ENCODE results near the gene CETP.
A peak's percentile ranks its signal among the peaks of the same experiment; 100 is the strongest.
"Not testable (repeated sequence)": the region's sequence is repeated elsewhere in the genome, so short reads cannot be mapped to it uniquely, and the experiment has no call there.

The CETP gene

DNA sequence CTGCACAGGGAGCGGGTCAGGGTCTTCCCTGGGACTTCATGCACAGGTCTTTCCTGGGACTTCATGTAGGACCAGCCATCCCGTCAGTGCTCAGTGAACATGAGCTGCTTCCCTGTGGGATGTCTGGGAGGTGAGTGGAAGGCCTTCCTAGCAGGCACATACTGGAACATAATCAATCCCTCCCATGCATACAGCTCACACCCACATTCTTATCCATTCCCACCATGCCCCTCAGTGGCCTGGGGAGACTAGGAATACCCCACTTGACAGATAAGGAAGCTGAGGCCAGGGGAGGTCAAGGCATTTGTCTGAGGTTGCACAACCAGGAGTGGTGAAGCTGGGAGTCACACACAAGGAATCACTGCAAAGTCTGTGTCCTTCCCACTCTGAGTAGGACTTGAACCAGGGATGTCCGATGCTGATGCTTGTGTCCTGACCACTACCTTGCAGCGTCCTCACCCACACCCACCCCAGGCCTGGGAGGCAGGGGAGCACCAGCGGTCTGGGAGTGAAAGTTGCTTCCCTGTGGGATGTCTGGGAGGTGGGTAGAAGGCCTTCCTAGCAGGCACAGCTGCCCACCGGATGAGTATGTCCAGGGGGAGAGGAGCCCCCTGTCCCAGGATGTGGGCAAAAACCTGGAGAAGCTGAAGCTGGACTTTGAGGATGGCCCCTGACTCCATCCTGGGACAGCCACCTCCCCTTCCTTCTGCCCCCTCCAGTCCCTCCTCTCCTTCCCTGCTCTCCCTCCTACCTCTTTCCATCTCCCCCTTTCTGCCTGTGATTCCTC lies 26.6 kb downstream of the CETP start:
- WGBS, 2 experiments = 88% methylated on average over 6 of the region's 6 CpGs
- H3K4me1 ChIP-seq (ENCODE audit: control insufficient read depth, insufficient read depth, low read length) = no peaks in the 10 kb centered on the region
- H3K9me3 ChIP-seq (ENCODE audit: control insufficient read depth, low read length) = no peaks in the 10 kb centered on the region
- H3K27me3 ChIP-seq (ENCODE audit: control insufficient read depth, insufficient read depth, low read length, poor library complexity, severe bottlenecking) = peaks cover 40% of the 10 kb centered on the region
- H3K27ac ChIP-seq (ENCODE audit: insufficient read depth, low read depth, low read length, poor library complexity, severe bottlenecking) = no peak overlapping the region
- H3K36me3 ChIP-seq (ENCODE audit: control insufficient read depth, insufficient read depth, low read length) = no peaks in the 10 kb centered on the region
- no peak overlapping the region for H3K4me3 ChIP-seq (ENCODE audit: insufficient read depth, low read depth, low read length)

DNA sequence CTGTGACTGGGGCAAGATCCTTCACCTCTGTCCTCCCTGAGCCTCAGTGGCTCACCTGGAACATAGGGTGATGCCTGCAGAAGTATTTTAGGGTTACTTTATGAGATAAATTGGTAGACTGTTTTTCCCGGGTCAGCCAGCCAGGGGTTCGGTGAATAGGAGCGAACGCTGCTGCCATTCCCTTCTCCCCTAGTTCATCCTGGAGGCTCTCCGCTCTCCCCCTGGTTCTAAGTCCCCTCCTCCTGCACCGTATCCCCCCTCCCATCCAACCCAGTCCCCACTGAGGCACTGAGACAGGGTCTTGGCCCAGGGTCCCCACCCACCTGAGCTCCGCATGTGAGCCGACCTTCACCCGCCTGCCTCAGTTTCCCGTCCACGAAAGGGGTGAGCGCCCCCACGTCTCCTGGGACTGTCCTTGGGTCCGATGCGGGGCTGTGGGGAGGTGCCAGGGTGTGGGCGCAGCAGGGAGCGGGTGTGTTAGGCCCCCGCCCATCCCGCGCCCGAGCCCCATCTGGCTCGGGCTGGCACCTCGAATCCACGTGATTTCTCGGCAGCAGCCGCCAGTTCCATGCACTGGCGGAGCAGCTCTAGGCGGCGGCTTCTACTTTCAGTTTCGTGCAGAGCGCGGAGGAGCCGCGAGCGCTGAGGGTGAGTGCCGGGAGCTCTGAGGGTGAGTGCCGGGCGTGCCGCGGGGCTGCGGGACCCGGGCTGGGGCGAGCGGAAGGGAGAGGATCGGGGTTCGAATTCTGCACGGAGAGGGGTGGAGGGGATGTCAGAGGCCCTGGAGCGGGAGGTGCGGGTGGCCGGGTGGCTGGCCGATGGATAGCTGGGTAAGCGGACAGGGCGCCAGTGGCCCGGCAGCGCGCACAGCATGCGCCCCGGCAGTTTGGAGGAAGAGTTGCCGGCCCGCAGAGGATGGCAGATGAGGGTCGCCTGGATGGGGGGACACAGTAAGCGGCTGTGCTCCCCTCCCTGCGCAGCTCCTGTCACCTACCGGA lies 27.5 kb downstream of the CETP start, which contains the start of gene NLRC5:
TSS of gene NLRC5 (plus strand) at position 610 of the 998 bp plus-strand sequence. CDS start 31,156 bp downstream, outside the sequence.
- H3K9me3 ChIP-seq (ENCODE audit: control insufficient read depth, low read length) = no peaks in the 10 kb centered on the region
- peaks cover 40% of the 10 kb centered on the region for H3K27me3 ChIP-seq (ENCODE audit: control insufficient read depth, insufficient read depth, low read length, poor library complexity, severe bottlenecking)
- H3K4me3 ChIP-seq (ENCODE audit: insufficient read depth, low read depth, low read length) = peak within 1 kb of the TSS; percentile 38
- H3K27ac ChIP-seq (ENCODE audit: insufficient read depth, low read depth, low read length, poor library complexity, severe bottlenecking) = no peak within 1 kb of the TSS
- WGBS, 2 experiments = 7 to 8% methylated on average over 64 of the region's 64 CpGs
- no peaks in the 10 kb centered on the region for H3K4me1 ChIP-seq (ENCODE audit: control insufficient read depth, insufficient read depth, low read length)
- no peaks in the 10 kb centered on the region for H3K36me3 ChIP-seq (ENCODE audit: control insufficient read depth, insufficient read depth, low read length)

DNA sequence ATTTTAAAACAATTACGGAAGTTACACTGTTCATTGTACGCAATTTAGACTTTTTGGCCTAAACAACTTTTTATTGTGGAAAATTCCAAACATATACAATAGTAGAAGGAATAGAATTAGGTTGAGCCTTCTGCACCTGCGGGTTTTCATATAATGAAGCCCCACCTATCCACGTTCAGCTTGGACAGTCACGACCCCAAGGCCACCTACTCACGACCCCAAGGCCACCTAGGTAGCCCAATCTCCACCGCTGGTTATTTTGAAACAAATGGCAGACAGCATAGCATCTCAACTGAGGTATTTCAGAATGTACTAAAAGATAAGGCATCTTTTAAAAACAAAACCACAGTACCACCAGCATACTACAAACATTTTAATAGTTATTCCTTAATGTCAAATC lies 28.2 kb downstream of the CETP start:
- no peaks in the 10 kb centered on the region for H3K36me3 ChIP-seq (ENCODE audit: control insufficient read depth, insufficient read depth, low read length)
- no peak overlapping the region for H3K27ac ChIP-seq (ENCODE audit: insufficient read depth, low read depth, low read length, poor library complexity, severe bottlenecking)
- H3K9me3 ChIP-seq (ENCODE audit: control insufficient read depth, low read length) = no peaks in the 10 kb centered on the region
- no peaks in the 10 kb centered on the region for H3K4me1 ChIP-seq (ENCODE audit: control insufficient read depth, insufficient read depth, low read length)
- peaks cover 40% of the 10 kb centered on the region for H3K27me3 ChIP-seq (ENCODE audit: control insufficient read depth, insufficient read depth, low read length, poor library complexity, severe bottlenecking)
- WGBS, 2 experiments = 58 to 72% methylated on average over 6 to 7 of the region's 7 CpGs
- H3K4me3 ChIP-seq (ENCODE audit: insufficient read depth, low read depth, low read length) = peak overlapping the region; percentile 38

DNA sequence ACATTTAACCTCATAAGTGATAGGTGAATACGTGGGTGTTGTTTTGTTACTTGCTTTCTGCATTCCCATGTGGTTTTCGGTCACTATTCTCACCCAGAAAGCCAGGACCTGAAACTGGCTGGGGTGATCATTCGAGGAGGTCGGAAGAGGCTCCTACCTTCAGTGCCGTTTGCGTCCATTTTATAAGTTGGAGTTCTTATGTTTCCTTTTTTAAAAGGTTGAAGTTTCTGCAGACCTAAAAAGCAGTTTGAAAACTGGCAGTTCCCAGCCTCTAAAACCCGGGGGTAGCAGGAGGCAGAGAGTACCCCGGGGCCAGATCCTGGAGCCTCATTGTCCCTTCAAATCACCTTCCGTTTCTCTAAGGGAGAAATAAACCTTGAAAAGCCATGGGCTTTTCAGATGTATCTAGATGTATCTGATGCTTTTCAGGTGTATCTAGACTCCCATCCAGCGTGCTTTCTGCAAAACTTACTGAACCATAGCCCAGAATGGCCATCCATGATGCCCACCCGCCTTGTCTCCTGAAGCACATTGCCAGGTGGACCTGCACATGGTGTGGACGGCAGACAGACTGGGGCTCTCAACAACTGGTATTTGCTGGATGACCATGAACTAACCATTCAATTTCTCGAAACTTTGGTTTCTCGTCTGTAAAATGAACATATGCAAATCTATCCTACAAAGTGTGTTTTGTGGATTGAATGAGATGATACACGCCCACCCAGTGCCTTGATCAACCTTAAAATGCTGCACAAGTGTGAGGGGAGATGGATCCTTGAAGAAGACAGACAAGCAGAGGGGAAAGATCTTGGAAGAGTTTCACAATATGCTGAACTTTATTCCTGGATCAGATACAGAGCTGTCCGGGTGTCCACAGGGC lies 28.9 kb downstream of the CETP start:
- H3K27me3 ChIP-seq (ENCODE audit: control insufficient read depth, insufficient read depth, low read length, poor library complexity, severe bottlenecking) = peaks cover 40% of the 10 kb centered on the region
- 92 to 93% methylated on average over 16 of the region's 16 CpGs for WGBS, 2 experiments
- H3K4me3 ChIP-seq (ENCODE audit: insufficient read depth, low read depth, low read length) = no peak overlapping the region

DNA sequence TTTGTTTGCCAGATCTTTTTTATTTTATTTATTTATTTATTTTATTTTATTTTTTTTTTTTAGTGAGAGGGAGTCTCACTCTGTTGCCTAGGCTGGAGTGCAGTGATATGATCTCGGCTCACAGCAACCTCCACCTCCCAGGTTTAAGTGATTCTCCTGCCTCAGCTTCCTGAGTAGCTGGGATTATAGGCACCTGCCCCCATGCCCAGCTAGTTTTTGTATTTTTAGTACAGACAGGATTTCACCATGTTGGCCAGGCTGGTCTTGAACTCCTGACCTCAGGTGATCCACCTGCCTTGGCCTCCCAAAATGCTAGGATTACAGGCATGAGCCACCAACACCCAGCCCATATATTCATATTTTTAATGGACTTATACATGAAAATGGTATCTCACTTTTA lies 30.7 kb downstream of the CETP start:
- H3K9me3 ChIP-seq (ENCODE audit: control insufficient read depth, low read length); H3K4me1 ChIP-seq (ENCODE audit: control insufficient read depth, insufficient read depth, low read length); H3K36me3 ChIP-seq (ENCODE audit: control insufficient read depth, insufficient read depth, low read length); H3K4me3 ChIP-seq (ENCODE audit: insufficient read depth, low read depth, low read length); H3K27ac ChIP-seq (ENCODE audit: insufficient read depth, low read depth, low read length, poor library complexity, severe bottlenecking): not testable (repeated sequence)
- WGBS, 2 experiments = 89 to 96% methylated on average over 1 of the region's 1 CpG
- peaks cover 40% of the 10 kb centered on the region for H3K27me3 ChIP-seq (ENCODE audit: control insufficient read depth, insufficient read depth, low read length, poor library complexity, severe bottlenecking)

More for the DNA sequence above, 28.9 kb downstream of the CETP start:
- H3K36me3 ChIP-seq (ENCODE audit: control insufficient read depth, insufficient read depth, low read length) = no peaks in the 10 kb centered on the region
- H3K4me1 ChIP-seq (ENCODE audit: control insufficient read depth, insufficient read depth, low read length) = no peaks in the 10 kb centered on the region
- no peak overlapping the region for H3K27ac ChIP-seq (ENCODE audit: insufficient read depth, low read depth, low read length, poor library complexity, severe bottlenecking)
- no peaks in the 10 kb centered on the region for H3K9me3 ChIP-seq (ENCODE audit: control insufficient read depth, low read length)

DNA sequence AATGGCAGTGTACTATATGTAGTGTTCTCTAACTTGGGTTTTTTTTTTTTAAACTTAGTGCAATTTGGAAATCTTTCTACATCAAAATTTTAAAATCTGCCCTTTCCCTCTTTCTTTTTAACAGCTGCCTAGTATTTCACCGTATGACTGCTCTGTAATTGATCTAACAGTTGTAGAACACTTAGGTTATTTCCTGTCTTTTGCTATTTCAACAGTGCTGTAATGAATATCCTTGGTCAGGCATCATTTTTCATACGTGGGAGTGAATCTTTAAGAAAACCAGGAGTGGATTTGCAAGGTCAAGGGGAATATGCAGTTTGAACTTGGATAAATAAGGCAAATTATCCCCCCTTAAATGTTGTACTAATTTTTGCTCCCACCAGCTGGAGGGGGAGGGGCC lies 31.5 kb downstream of the CETP start:
- H3K4me1 ChIP-seq (ENCODE audit: control insufficient read depth, insufficient read depth, low read length) = no peaks in the 10 kb centered on the region
- no peak overlapping the region for H3K4me3 ChIP-seq (ENCODE audit: insufficient read depth, low read depth, low read length)
- peaks cover 32% of the 10 kb centered on the region for H3K27me3 ChIP-seq (ENCODE audit: control insufficient read depth, insufficient read depth, low read length, poor library complexity, severe bottlenecking)
- no peaks in the 10 kb centered on the region for H3K36me3 ChIP-seq (ENCODE audit: control insufficient read depth, insufficient read depth, low read length)
- H3K27ac ChIP-seq (ENCODE audit: insufficient read depth, low read depth, low read length, poor library complexity, severe bottlenecking) = no peak overlapping the region
- no peaks in the 10 kb centered on the region for H3K9me3 ChIP-seq (ENCODE audit: control insufficient read depth, low read length)
- 70 to 79% methylated on average over 2 of the region's 2 CpGs for WGBS, 2 experiments

DNA sequence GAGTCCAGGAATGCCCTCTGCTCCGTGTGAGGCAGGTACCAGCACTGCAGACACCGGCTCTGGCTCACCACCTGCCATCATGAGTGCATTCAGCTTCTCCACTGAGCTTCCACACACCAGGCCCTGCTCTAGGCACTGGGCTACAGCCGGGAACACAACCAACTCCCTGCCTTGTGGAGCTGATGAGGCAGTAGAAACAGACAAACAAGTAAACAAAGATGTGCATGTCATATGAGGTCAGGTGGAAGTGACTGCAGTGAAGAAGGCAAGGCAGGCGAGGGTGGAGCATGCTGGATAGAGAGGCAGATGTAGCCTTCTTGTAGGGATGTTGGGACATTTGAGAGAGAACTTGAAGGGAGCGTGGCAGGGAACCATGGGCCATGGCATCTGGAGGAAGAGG lies 32.6 kb downstream of the CETP start:
- Histone ChIP-seq H3K27me3 (ENCODE audit: control insufficient read depth, insufficient read depth, low read length, poor library complexity, severe bottlenecking) (peaks cover 21% of the 10 kb centered on the region), H3K9me3 (ENCODE audit: control insufficient read depth, low read length) (no peaks in the 10 kb centered on the region), H3K36me3 (ENCODE audit: control insufficient read depth, insufficient read depth, low read length) (no peaks in the 10 kb centered on the region), H3K4me3 (ENCODE audit: insufficient read depth, low read depth, low read length) (no peak overlapping the region), H3K4me1 (ENCODE audit: control insufficient read depth, insufficient read depth, low read length) (no peaks in the 10 kb centered on the region), H3K27ac (ENCODE audit: insufficient read depth, low read depth, low read length, poor library complexity, severe bottlenecking) (no peak overlapping the region)
- WGBS, 2 experiments = 84 to 86% methylated on average over 5 of the region's 5 CpGs

DNA sequence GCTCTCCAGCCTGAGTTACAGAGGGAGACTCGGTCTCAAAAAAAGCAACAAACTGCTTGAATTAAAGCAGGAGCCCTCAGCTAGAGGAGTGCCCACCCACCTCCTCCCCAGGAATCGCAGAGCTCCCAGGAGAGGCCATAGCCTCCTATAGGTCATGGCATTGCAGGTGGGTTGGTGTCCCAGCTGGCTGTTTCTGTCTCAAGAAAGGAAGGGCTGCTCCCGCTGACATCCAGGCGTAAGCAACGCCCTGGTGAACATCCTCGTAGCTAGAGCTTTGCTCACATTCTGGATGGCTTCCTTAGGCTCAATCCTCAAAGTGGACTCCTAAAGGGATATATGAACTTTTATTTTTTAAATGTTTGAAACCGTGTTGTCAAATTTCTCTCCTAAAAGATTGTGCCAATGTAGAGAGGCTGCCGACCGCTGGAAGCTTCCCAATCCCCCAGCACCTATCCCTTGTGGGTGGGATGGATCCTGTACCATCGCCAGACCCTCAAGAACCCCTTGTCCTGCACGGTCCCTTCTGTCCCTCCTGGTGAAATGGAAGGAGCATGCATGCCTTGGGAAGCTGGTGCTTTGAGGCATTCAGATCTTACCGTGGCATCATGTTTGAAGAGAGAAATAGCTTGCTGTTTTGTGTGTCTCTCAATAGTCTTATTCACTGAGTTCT lies 33.5 kb downstream of the CETP start:
- Histone ChIP-seq H3K27ac (ENCODE audit: insufficient read depth, low read depth, low read length, poor library complexity, severe bottlenecking) (no peak overlapping the region), H3K4me3 (ENCODE audit: insufficient read depth, low read depth, low read length) (no peak overlapping the region), H3K27me3 (ENCODE audit: control insufficient read depth, insufficient read depth, low read length, poor library complexity, severe bottlenecking) (peaks cover 11% of the 10 kb centered on the region), H3K4me1 (ENCODE audit: control insufficient read depth, insufficient read depth, low read length) (no peaks in the 10 kb centered on the region), H3K9me3 (ENCODE audit: control insufficient read depth, low read length) (no peaks in the 10 kb centered on the region), H3K36me3 (ENCODE audit: control insufficient read depth, insufficient read depth, low read length) (no peaks in the 10 kb centered on the region)
- WGBS, 2 experiments = 85 to 87% methylated on average over 12 of the region's 12 CpGs

DNA sequence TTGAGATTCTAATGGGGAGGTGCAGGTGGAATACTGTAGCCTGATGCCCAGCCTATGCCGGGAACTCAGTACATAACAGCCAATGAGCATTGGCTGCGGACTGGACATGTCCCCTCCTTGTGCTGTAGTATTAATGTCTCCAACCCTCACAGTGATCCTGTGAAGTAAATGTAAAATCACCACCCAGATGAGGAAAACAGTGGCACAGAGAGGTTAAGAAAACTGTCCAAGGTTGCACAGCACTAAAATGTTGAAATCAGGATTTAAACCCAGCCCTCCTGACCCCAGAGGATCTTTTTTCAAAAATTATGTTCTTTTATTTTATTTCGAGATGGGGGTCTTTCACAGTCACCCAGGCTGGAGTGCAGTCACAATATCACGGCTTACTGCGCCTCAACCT lies 35.5 kb downstream of the CETP start:
- 94 to 95% methylated on average over 5 of the region's 5 CpGs for WGBS, 2 experiments
- Histone ChIP-seq H3K36me3 (ENCODE audit: control insufficient read depth, insufficient read depth, low read length) (no peaks in the 10 kb centered on the region), H3K4me1 (ENCODE audit: control insufficient read depth, insufficient read depth, low read length) (no peaks in the 10 kb centered on the region), H3K27ac (ENCODE audit: insufficient read depth, low read depth, low read length, poor library complexity, severe bottlenecking) (no peak overlapping the region), H3K4me3 (ENCODE audit: insufficient read depth, low read depth, low read length) (no peak overlapping the region), H3K27me3 (ENCODE audit: control insufficient read depth, insufficient read depth, low read length, poor library complexity, severe bottlenecking) (no peaks in the 10 kb centered on the region), H3K9me3 (ENCODE audit: control insufficient read depth, low read length) (no peaks in the 10 kb centered on the region)
